KG1 (cell line): ENCODE measurements around the gene PROM1.

Experiments
- DNase-seq: peaks from one replicate; lab custom pipeline; 2025; lab: John Stamatoyannopoulos, UW

PROM1 gene

DNA sequence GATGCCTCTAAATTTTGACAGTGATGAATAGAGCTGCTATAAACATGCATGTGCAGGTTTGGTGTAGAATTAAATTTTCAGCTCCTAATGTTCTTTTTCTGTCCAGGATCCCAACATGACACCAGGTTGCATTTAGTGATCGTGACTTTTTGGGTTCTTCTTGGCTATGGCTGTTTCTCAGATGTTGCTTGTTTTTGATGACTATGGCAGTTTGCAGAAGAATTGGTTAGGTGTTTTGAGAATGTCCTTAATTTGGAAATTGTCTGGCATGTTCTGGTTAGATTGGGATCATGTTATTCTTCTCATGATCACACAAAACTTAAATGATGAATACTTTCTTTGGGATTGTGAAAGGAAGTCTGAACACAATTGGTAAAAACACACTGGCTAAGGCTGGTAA lies 141.5 kb downstream of the PROM1 start:
- DNase-seq, result no peak

DNA sequence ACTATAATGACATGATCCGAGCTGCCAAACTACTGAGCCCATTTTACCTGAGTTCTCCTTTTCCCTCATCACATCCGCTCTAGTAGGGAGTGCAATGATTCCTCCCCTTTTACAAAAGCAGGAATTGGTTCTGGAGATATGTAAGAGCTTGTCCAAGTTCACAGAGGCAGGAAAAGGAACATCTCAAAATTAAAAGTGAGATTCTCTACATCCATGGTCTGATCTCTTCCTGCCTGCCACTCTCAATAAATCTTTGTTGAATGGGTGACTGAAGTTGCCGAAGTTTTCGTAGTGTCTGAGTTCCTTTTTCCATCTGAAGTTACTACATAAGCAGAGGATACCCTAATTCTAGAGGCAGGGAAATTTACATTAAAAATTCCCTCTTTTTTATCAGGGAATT lies 145.2 kb downstream of the PROM1 start, which contains the start of gene FGFBP1:
Gene FGFBP1, minus strand, starts transcription at position 101 of the 400 bp plus-strand sequence. CDS start 2,108 bp downstream, outside the sequence.
- DNase-seq, result no peak

DNA sequence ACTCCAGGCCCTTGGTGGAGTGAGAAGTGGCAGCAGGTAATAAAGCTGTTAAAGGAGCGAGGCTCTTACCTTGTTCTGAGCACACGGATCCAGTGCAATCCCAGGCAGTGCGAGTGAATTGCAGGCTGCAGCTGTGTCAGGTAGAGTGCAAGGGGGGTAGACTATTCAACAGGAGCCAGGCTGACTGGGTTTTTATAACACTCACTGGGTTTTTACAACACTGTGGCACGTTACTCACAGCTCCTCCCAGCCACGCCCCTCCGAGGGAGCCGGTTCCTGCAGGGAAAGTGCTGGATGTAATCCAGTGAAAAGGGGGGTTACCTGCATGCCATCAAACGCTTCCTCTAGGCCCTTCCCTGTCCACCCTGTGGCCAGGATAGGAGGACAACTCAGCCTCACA lies 145.6 kb downstream of the PROM1 start:
- no peak for DNase-seq

DNA sequence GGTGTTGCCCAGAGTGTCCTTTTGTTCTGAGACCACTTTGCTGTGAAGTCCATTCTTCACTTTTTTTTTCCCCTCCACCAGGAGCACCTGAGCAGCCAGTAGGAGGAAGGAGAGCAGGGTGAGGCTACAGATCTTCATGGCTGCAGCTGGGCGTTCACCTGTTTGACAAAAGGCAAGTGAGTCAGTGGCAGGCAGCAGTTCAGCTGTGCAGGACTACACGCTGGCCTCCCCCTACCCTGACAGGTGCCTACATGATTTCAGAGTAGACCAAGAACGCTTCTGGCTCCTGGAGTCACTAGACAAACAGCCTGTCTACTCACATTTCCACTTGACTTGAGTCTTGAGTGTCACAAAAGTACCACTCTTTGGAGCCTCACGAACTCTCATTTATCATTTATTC lies 147.3 kb downstream of the PROM1 start:
- DNase-seq, result no peak

DNA sequence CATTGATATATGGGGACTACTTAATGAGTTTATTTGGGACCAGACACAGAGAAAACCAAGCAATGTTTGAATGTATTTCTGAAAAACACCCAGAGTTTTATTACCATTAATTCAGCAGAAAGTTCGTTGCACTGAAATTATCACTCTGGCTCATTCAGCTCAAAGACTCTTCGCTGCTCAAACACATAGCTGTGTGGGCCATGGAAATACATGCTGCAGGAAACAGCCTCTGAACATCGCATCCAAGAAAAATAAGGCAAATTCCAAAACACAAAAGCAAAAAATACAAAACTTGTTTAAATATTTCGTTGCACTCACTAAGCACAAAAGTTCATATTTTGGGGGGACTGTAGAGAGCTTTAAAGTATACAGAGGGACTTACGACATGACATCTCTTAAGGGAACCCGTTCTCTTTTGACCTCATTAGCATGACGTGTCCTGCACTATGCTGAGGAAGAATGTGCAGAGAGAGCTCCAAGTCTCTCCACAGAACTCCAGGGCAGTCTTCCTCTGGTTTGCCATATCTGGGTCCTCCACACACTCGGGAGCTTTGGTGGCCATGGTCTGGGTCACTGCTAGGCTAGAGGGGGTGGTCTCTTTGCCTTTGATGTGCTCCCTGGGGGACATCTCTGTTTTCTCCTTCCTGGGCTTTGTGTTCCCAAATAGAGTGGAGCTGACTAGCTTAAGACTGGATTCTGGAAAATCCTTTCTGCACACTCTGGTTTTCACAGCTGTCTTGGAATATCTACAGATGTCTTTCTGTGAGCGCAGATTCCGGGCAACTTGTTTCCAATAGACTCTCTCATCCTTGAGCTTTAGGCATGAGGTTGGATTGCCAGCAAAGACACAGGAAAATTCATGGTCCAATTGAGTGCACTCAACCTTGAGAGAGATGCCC lies 148.1 kb downstream of the PROM1 start:
- no peak for DNase-seq

DNA sequence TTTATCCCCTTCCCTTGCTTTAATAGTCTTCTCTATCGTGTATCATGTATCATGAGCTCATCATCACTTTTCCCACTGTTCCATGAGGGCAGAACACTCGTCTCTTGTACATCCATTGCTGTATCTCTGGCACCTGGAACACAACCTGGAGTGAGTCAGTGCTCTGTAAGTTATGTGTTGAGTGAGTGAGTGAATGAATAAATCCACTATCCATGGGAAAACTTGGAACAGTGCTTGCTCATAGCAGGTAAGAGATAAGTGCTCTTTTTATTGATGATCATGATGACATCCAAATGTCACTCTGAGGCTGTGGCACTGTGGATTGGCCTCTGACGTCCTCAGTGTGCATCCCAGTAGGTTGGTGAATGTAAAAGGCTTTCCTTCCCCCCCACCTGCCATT lies 149.6 kb downstream of the PROM1 start:
- DNase-seq, result no peak

DNA sequence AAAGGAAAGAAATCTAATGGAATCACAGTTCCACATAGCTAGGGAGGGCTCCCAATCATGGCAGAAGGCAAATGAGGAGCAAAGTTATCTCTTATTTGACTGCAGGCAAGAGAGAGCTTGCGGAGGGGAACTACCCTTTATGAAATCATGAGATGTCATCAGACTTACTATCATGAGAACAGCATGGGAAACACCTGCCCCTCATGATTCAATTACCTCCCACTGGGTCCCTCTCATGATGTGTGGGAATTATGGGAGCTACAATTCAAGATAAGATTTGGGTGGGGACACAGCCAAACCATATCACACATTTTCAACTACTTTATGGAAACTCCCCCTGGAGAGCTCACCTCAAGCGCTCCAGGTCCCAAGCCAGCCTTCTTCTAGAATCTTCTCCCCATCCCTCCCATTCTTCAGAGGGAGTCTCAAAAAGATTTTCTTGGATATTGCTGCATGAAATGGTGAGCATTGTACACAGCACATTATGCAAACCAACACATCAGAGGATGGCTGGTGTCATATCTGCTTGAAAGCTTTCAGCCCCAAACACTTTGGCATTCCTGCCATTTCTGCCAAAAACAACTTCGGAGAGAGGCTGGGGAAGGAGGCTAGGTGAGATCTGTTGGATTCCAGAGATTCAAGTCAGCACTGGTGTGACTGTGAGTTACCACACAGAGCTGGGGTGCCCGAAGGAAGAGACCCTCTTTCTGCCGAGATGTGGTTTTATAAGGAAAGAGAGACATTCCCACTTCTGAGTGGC lies 152.2 kb downstream of the PROM1 start:
- no peak for DNase-seq

DNA sequence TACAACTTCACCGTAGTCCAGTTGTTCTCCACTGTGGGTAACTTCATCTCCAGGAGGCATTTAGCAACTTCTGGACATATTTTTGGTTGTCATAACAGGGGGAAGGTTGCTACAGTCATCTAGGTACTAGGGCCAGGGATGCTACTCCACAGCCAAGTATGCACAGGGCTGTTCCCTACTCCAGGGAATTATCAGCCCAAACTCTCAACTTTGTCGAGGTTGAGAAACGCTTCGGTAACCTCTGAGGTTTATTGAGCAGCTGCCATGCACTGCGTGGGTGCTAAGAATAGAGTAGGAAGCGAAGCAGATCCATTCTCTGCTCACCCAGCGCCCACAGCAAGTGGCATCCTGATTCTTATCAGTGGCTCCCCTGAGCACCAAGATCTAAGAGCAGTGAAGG lies 153.5 kb downstream of the PROM1 start:
- no peak for DNase-seq

DNA sequence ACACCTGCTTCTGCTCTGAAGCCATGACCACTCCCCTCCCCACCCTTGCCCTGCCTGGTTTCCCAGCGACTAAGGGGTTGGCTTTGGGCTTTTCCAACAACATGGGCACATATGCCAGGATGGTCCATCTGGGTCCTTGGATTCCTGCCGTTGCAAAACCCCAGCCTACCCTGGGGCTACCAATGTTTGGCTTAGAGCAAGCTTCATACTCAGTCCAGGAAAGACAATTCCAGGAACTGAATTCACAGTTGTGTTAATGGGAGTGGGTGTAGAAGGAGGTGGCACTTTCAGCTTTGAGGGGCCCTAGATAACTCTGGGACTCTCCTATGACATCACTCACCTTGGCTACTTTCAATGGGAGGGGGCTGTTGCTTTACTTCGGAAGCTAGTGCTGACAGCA lies 154.3 kb downstream of the PROM1 start:
- DNase-seq, result no peak

DNA sequence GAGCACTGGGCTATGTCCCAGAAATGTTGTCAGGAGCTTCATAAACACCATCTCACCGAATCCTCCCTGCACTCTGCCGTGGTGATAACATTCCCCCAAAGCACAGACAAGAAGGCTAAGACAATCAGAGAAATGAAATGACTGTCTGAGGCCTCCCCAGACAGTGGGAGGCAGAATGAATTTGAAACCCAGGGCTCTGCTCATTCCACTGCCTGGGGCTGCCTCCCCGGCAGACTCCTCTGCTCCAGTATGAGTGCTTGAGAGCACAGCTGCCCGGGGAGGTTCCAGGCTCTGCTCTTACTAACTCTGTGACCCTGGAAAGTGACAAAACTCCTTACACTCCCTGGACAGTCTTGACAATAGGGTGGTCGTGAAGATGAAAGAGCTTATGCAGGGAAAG lies 154.9 kb downstream of the PROM1 start:
- no peak for DNase-seq

DNA sequence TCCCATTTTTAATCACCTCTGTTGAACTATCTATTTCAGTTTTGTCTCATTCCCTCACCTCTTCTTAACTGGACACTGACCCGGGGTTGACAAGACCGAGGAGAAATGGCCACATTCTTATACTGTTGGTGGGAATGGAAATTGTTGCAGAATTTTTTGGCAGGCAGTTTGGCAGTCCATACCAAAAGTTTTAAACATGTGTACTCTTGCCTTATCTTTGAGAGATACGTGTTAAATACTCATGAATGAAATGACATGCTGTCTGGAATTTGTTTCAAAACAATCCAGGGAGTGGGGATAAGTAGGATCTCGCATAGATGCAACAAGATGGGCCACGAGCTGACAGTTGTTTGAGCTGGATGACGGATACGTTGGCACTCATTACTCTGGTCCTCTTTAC lies 157.3 kb downstream of the PROM1 start:
- DNase-seq, result no peak

DNA sequence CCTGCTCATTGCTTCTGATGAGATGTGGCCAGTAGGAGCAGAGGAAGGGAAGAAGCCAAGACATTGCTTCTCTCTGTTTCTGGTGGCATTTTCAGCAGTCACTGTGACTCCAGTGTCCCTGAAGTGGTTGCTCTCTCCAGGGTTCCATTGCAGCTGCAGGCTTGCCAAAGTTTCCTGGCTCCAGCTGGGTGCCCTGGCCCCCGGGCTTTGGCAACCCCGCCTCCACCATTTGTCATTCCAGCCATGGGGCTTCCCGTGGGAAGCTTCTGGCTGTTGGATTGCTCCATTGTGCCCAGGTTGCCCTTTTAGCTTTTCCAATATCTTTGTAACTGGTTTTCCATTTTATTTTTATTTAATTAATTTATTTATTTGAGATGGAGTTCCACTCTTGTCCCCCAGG lies 158.0 kb downstream of the PROM1 start:
- no peak for DNase-seq

DNA sequence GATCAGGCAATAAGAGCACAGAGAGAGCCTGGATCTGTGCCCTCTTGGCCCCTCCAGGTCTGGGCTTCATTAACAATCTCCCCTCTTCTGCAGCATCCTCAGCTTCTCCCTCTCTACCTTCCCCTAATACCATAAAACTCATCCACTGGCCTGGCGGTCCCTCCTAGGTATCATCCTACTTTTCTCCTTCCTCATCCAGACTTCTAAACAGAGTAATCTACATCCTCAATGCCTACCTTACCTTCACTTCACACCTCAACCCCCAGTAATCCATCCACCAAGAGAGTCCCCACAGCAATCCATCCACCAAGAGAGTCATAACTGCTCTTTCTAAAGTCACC lies 162.3 kb downstream of the PROM1 start:
- no peak for DNase-seq

DNA sequence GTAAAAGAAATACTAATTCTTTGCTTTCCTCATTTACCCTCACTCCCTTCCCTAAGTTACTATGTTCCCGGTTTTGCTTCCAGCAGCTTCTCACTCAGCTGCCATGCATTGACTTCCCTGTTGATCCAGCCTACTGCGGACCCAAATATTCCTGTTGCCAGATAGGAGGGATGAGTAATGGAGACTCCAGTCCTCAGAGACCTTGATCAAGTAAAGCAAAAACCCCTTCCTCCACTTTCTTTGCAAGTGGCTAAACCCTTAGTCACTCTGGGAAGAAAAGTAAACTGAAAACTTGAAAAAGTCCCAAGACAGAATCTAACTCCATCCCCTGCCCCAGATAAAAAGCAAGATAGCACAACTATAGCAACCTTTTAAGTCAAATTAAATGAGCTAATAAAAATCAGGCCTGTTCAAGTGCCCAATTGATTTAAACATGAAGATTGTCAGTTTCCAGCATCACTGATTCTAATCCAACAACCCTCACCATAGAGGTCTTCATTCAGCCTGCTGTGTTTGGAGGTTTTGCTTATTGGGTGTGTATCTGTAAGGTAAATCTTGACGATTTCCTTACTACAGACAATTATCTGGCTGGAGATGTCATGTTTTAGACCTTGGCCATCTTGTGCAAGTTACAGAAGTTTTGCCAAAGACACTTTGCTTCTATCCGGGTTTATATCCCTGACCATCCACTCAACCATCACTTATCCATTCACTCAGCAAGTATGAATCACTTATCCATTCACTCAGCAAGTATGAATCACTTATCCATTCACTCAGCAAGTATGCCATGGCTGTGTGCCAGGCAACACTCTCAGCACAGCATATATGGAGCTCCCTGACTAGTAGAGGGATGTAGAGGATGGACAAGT lies 162.9 kb downstream of the PROM1 start:
- DNase-seq, result no peak

DNA sequence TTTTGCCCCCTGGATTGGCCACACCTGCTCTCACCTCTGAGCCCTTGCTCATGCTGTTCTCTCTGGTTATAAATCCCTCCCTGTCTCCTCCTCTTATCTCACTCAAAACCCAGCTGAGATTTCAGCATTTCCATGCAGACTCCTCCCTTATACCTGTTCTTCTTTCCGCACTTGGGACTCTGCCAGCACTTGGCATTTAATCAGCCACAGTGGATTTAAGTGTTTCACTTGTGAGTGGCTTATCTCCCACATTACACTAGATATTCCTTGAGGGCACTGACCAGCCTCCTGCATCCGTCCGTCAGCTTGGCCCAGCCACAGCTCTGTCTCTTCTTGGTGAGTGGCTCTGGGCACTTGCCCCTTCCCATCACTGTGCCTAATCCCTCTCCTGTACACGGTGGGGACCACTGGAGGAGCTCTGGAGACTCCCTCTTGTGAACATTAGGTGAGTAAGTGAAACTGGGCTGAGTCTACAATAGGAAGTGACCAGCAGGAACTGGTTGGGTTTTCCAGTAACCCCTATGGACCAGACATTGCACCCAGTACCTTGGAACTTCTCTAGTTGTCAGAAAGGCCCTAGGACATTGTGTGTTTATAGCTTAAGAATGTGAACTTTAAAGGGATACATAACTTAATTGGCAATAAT lies 165.2 kb downstream of the PROM1 start:
- no peak for DNase-seq
